GM20431 (cell line): Measurements from ENCODE around the gene FSCN2.

Source experiments
- in situ Hi-C: fragments of 300-500 bp; cut with MseI, MboI; formaldehyde crosslinking; loops from one replicate; pipeline ENCODE4 v1.15.0; 2020; ENCODE audit warnings: low sequenced_read_pairs; ENCODE audit not compliant: unreplicated experiment

Gene FSCN2

DNA sequence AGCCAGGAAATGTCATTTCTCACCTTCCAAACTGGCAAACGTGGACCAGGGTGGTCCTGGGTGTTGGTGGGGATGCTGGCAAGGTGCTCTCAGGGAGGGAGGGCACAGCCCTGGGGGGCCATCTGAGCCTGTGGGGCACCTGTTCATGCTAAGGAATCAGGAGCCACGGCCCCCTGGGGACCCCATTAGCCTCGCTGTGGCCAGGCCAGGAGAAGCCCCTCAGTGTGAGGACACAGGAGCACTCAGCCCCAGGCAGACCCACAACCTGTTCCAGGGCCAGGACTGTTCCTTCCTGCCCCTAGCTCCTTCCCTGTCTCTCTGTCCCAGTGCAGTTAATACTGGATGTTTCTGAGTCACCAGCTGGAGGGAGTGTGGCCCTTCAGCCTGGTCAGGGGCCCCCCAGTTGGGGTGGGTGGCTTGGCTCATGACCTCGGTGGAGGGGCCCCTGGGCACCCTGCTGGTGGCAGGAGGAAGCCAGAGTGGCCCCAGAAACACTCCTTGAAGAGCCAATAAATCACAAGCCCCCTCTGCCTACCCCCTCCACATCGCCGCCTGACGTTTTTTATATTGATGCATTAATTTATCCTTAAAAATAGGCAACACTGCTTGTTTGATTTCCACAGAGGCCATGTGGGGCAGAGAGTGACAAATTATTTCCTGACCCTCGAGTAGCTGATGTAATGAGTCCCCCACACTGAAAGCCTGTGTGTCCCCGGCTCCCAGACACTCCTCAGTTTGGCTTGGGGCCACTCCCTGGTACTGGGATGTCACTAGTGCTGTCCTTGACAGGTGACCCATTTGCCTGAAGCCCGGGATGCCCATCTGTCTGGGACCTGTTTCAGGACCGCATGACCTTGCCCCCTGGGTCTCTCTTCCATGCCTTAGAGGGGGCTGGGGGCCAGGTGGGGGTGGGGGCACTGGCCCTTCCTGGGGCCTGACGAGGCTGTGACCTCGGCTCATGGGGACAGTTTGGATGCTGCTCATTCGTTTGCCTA lies 37.9 kb upstream of the FSCN2 start:
- in situ Hi-C loops = no loop called here

DNA sequence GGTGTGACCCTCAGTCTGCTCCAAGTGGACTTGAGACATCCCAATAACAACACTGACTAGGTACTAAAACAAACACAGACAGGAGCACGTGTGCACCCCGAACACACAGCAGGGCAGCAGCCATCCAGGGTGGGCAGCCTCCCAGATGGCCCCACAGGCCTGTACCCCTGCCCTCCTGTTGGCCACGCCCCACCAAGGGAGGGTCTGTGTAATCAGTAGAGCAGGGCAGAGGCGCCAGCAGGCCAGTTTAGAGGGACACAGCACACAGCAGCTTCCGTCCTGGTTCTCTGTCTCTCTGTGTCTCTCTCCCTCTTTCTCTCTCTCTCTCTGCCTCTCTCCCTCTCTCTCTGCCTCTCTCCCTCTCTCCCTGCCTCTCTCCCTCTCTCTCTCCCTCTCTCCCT lies 37.0 kb upstream of the FSCN2 start:
- in situ Hi-C loops = no loop called here

DNA sequence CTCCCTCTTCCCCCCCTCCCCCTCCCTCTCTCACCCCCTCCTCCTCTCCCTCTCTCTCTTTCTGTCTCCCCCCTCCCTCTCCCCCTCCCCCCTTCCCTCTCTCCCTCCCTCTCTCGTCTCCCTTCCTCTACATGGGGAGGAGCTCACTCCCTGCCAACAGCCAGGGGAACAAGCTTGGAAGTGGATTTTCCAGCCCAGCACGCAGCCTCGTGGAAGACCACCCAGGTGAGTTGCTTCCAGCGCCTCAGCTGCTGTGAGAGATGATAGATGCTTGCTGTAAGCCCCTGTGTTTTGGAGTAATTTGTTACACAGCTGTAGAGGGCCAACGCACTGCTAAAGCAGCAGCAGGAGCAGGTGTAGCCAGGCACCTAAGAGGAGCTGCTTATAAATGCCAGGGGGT lies 36.4 kb upstream of the FSCN2 start:
- in situ Hi-C loops = no loop called here

DNA sequence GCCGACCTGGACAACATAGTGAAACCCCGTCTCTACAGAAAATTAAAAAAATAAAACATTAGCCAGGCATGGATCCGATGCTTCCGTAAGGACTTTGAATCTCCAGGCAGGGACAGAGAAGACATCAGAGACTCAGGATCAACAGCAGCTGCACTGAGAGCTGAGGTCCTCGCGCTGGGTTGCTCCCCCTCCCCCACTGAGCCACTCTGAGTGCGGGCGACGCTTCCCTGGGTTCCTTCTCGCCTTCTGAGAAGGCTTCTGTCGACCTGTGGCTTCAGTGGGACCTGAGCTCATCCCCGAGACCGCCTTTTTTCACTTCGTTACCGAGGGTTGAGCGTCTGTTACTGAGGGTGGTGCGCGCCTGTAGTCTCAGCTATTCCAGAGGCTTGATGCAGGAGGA lies 36.0 kb upstream of the FSCN2 start:
- in situ Hi-C loops = no loop called here

DNA sequence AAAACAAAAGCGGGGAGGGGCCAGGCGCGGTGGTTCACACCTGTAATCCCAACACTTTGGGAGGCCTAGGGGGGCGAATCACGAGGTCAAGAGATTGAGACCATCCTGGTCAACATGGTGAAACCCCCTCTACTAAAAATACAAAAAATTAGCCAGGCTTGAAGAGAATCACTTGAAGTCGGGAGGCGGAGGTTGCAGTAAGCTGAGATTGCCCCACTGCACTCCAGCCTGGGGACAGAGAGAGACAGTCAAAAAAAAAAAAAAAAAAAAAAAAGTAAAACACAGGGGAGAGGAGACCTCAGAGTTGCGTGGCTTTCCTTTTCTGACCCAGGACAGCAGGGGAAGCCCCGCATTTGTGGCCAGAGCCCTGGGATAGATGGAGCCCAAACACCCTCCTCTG lies 35.5 kb upstream of the FSCN2 start:
- in situ Hi-C loops = no loop called here

DNA sequence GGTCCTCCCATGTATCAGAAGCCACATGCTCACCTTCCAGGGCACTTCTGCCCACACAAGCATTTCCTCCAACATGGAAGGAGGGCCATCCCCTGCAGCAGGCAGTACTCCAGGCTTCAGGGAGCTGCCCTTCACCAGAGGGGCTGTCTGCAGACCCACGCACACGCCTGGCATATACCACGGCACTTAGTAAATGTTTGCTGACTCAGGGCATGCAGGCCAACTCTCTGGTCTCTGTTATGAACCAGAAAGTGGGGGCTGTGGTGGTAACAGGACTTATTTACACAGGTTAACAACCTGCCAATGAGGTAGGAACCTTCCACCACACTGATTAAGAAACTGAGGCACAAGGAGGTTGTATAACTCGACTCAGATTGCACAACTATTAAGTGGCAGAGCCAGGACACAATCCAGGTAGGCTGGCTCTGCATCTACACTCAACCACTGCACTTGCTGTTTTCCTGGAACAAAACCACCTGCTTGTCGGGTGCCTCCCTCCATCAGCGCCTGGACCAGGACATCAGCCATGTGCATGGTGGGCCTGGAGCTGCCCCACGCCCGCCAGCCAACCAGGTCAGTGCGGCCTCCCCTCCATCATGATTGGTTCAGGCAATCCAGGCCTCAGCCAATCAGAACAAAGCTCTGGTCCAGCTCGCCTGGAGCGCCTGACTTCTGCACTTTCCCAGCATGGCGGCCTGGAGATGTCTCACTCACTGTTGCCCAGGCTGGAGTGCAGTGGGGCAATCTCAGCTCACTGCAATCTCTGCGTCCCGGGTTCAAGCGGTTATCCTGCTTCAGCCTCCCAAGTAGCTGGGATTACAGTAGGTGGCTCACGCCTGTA lies 34.8 kb upstream of the FSCN2 start:
- in situ Hi-C loops = no loop called here

DNA sequence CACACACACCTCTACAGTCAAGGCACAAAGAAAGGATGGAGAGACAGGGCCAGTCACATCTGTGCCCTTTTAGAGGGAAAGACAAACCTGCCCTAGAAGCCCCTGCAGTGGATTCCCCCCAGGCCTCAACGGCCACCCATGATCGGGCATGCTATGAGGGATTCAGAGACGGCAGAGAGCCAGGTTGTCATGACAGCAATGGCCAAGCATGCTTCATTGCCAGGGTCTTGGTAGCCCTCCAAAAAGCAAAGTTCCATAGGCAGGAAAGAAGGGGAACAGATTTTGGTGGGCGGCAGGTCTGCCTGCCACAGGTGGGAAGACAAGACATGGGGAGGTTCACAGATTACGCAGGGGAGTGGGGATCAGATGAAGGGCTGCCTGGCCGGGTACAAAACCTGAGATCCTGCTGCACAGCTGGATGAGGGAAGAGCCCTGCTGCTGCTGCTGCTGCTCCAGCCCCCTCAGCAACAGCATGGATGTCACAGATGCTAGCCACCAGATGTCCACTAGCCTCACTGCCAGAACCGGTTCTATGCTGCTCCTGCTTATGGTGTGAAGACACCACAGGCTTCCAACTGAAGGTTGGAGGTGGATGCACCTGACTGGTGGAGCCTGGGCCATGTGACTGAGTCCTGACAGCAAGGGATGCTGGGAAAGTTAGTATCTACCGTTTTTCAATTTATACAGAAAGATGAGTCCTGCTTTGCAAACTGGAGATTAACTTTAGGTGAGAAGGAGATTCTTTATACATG lies 33.4 kb upstream of the FSCN2 start:
- in situ Hi-C loops = no loop called here

DNA sequence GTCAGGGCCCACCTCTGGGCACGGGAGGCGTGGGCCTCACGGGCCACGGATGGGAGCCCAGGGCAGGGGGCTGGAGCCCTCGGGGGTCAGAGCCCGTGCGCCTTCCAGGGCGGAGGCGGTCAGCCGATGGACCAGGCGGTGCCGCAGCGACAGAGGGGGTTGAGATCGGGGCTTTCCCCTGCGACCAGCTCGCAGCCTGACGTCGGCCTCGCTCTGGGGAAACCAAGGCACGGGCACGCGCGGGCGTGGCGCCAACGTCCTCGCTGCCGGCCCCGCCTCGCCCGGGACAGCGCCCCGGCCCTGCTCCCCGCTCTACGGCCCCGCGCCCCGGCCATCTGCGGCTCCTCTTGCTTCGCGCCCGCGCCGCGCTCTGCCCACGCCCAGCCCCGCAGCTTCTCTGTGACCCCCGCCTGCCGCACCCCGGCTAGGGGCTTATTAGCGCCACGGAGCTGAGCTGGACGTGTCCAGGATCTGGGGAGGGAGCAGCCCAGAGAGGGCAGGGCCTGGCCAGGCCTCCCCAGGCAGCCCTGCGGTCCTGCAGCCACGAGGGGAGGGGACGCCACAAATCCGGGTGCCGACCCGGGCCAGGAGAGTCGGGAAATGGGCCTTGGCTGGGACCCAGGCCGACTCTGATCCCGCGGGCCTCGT lies 29.1 kb upstream of the FSCN2 start:
- in situ Hi-C loops = no loop called here

DNA sequence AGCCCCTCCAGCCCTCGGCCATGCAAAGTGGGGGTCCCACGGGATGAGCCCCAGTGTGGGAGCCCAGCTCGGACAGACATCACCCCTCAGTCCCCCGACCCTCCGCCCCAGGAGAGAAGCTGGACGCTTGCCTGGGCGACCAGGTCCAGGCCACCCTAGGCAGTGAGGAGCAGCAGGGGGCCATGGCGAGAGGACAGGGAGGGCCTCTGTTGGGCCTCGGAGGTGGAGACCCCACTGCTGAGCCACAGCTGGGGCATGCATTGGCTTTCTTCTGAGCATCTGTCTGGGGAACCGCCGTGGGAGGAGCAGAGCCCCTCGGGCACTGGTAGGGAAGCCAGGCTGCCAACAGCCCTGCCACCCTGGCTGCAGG lies 28.6 kb upstream of the FSCN2 start:
- in situ Hi-C loops = no loop called here

DNA sequence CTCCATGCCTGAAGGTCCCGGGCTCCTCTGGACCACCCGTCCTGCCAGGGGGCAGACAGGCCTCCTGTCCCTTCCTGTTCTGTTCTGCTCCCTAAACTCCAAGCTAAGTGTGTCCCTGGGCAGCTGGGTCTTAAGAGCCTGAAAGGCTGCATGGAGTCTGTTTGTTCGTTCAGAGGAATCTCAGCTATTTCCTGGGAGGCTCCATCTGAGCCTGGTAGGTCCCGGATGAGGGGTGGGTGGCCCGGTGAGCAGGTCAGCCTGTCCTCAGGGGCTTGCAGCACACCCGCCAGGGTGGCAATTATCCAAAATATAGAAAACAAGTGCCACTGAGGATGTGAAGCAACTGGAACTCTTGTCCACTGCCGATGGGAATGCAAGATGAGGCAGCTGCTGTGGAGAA lies 28.1 kb upstream of the FSCN2 start:
- in situ Hi-C loops = no loop called here

DNA sequence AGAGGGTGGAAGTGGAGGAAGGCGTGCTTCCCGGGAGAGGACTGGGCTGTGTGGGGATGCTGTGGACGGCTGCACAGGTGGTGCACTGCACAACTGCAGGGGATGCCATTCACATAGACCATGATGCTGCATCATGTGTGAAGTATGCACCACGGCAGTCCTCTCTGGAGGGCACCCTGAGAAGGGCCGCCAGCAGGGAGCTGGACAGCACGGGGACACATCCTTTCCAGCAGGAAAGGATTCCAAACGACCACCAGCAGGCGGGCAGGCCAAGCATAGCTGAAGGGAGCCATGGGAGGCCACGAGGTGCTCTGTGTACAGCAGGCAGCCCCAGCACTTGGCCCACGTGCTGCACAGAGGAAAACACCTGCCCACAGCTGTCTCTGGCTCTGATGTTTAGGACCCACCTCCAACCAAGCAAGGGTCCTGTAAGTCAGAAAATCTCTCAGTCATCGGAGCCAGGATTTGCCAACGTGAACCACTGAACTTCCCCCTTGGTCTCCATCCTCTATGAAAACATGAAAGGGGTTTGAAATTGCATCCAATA lies 25.6 kb upstream of the FSCN2 start:
- in situ Hi-C loops = no loop called here

DNA sequence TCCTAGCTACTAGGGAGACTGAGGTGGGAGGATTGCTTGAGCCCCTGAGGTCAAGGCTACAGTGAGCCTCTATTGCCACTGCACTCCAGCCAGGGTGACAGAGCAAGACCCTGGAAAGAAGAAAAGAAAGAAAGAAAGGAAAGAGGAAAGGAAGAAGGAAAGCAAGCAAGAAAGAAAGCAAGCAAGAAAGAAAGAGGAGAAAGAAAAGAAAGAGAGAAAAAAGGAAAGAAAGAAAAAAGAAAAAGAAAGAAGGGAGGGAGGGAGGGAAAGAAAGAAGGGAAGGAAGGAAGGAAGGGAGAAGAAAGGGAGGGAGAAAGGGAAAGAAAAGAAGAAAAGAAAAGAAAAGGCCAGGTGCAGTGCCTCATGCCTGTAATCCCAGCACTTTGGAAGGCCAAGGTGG lies 24.6 kb upstream of the FSCN2 start:
- in situ Hi-C loops = no loop called here

DNA sequence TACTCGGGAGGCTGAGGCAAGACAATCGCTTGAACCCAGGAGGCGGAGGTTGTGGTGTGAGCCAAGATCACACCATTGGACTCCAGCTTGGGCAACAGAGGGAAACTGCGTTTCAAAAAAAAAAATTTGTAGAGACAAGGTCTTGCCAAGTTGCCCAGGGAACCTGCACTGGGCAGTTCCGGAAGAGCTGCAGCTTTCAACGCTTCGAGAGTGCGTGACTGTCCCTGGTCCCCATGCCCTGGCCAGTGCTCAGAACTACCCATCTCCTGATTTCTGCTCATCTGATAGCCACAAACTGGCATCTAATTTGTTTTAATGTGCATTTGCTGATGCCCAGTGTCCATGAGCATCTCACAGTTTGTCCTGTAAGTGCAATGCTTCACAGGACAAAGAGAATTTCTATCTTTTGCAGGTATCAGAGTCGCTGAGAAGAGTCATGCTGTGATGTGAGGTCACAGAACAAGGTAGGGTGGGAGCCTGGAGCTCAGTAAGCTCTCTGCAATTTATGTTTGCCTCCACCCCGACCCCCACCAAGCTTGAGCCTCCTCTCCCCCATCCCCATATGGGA lies 19.5 kb upstream of the FSCN2 start:
- in situ Hi-C loops = no loop called here

DNA sequence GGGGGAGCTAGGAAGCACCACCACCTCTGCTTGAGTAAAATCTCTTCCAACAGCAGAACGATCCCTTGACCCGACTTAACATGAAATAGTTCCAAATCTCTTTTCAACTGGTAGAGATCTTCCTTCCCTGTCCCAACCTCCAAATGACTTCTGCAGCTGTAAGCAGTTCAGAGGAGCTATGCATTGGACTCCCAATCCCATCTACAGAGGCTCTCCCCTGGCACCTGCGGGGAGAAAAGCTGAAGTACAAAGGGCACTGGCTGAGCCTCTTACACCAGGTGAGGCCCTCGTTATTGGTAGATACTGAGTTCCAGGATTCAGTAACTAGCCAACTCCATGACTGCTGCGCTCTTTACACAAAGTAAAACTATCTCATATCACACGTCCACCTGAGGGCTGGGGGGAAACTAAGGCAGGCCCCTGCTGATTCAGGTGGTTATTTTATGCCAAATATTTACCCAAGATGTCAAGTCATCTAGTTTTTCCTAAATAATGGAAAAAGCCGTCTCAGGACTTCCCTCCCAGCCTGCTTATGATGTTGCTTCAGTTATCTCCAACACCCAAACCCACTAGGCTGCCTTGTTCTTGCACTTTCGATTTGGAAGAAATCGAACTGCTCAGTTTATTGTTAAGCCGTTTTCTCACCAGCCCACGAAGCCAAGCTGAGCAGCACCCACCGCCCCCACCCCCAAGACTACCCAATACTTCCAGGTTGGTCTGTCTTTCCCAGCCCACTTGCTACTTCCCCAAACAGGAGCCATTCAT lies 18.8 kb upstream of the FSCN2 start:
- in situ Hi-C loops = no loop called here

DNA sequence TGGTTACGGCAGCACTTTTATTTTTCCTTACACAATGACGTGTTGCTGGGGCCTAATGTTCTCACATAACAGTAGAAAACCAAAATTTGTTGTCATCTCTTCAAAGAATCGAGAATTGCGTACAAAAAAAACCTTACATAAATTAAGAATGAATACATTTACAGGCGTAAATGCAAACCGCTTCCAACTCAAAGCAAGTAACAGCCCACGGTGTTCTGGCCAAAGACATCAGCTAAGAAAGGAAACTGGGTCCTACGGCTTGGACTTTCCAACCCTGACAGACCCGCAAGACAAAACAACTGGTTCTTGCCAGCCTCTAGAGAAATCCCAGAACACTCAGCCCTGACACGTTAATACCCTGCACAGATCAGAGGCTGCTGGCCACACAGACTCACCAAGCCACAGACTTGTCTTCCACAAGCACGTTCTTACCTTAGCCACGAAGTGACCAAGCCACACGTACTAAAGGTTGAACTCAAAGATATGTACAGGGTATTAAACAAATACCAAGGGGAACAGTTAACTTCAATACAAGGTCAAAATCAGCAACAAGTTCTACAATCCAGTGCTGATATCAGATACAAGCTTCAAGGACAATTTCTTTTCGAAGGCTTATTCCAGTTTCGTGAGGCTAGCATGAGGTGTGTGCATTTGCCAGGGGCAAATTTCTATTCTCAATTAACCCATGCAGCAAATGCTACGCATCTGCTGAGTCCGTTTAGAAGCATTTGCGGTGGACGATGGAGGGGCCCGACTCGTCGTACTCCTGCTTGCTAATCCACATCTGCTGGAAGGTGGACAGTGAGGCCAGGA lies 18.0 kb upstream of the FSCN2 start:
- in situ Hi-C loops = no loop called here

DNA sequence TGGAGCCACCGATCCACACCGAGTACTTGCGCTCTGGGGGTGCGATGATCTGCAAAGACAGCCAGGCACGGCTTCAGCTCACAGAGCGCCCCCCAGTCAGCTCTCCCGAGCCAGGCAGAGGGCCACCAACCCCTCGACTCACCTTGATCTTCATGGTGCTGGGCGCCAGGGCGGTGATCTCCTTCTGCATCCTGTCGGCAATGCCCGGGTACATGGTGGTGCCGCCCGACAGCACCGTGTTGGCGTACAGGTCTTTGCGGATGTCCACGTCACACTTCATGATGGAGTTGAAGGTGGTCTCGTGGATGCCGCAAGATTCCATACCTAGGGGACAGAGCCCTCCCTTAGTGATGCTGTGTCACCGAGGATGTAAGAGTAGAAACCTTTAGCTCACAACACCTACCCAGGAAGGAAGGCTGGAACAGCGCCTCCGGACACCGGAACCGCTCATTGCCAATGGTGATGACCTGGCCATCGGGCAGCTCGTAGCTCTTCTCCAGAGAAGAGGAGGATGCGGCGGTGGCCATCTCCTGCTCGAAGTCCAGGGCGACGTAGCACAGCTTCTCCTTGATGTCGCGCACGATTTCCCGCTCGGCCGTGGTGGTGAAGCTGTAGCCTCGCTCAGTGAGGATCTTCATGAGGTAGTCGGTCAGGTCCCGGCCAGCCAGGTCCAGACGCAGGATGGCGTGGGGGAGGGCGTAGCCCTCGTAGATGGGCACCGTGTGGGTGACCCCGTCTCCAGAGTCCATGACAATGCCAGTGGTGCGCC lies 17.2 kb upstream of the FSCN2 start:
- in situ Hi-C loops = no loop called here

DNA sequence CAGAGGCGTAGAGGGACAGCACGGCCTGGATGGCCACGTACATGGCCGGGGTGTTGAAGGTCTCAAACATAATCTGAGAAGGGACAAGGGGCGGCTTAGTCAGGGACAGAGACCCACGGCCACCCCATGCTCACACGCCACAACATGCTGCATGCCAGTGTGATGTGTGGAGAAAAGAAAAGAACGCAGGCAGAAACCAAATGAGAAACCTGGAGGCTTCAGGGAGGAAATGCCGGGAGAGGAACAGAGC lies 16.7 kb upstream of the FSCN2 start:
- in situ Hi-C loops = no loop called here
